GM04504 (cell line): ENCODE data around the gene IGSF21.
"Not testable (repeated sequence)": the region's sequence is repeated elsewhere in the genome, so short reads cannot be mapped to it uniquely, and the experiment has no call there.

Source experiments
- DNase-seq: peaks from one replicate; pipeline ENCODE4 v3.0.0-alpha.2; 2012; ENCODE audit warnings: low read depth

The IGSF21 gene

DNA sequence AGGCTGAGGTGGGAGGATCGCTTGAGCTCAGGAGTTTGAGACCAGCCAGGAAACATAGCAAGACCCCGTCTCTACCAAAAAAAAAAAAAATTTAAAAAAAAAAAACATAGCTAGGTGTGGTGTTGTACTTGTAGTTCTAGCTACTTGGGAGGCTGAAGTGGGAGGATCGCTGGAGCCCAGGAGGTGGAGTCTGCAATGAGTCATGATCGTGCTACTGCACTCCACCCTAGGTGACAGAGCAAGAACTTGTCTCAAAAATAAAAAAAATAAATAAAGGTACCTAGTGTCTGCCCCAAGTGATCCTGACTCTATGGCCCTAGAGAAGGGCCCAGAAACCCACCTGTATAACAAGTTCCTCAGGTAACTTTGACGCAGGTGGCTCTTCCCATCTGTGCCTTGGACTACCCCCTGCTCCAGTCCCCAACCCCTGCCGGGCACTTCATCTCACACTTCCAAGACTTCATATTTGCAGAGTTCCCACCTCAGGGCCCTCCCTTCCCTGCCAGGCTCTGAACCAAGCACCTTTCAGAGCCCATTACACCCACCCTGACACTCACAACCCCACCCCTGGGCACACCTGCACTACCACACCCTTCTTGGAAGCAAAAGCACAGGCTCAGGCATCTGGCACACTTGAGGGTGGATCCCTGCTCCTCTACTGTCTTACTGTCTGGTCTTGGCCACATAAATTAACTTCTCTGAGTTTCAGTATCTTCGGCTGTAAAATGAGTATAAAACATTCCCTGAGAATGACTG lies 292.9 kb downstream of the IGSF21 start:
- no peak for DNase-seq

DNA sequence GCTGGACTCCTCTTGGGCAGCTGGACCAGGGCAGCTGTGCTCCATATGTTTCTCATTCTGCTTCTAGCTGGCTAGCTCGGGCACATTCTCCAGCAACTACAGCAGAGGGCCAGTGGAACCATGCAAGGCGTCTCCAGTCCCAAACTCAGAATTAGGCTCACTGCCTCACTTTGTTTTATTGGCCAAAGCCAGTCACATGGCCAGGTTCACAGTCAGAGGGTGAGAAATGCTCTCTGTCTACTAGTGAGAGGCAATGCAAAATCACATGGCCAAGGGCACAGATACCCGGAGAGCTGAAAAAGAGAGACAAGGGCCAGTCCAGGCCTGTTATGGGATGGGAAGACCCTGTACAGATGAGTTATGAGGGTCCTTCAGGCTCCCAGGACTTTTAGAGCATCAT lies 294.3 kb downstream of the IGSF21 start:
- no peak for DNase-seq

DNA sequence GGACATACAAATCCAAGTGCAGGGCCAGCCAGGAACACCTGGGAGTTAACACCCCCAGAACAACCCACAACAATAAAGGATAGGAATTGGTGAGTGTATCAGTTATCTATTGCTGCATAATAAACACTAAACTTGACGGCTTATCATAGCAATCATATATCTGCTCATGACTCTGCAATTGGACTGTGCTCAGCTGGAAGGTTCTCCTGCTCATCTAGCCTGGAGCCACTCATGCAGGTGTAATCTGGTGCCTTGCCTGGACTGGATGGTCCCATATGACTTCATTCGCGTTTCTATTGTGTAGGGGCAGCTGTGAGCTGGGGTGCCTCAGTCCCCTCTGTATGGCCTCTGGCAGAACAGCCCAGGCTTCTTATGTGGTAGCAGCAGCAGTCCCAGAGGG lies 296.9 kb downstream of the IGSF21 start:
- no peak for DNase-seq

DNA sequence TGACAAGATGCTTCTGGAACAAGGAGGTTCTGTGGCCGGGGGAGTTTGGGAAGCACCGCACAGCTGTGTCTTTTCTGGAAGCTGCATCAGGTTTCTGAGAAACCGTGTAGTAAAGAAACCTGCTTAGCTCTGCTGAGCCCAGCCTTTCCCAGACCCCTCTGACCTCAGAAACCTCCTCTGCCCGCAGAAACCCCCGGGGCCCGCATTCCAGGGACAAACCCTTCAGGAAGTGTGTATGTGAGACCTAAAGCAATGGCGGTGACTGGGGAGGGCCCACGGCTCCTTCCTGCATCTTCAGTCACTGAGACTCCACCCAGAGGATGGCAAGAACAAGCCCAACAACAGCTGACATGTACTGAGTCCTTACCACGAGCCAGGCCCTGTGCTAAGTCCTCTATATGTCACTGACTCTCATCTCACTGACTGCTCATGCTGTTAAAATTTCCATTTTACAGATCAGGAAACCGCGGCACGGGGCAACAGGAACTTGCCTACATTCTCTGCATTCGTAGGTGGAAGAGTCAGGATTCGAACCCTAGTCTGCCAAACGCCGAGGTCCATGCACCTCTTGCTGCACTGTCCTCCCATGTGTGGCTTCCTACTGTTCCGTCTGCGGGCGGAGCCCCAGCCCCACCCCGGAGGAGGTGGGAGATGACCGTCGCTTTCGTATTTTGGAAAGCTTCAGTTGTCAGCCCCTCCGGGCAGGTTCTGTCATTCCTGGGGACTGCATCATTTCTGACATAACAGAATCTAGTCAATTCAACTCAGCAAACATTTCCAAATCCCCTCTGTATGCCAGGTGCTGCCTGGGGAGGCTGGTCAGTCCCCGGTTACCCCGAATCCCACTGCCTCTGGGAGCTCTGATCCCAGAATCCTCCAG lies 299.8 kb downstream of the IGSF21 start:
- no peak for DNase-seq

DNA sequence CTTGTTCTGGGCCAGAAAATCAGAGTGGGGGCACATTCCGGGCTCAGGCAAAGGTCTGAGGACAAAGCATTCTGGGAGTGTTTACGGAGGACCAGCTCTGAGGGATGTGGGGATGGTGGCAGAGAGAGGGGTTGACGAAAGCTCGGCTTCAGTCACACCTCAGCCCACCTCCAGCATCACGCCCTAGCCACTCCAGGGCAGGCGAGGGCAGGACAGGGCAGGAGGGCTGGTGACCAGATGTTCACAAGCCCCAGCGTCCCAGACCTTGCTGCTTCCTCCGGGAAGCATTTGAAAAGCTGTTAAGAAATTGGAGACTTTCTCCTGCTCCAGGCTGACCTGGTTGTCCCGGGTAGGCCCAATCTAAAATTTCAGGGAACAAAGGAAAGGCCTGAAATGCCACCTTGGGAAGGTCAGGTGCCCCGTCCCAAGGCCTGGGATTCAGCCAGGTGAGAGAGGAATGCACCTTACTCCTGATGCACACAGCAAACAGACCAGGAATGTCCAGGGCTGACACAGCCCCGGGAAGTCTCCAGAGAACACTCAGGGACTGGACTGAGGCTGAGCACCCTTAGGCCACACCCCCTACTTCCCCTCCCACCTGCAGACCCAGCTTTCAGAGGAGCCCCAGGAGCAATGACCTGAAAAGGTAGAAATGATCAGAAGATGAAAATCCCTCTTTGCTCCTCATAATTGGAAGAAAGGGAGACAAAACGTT lies 301.2 kb downstream of the IGSF21 start:
- no peak for DNase-seq

DNA sequence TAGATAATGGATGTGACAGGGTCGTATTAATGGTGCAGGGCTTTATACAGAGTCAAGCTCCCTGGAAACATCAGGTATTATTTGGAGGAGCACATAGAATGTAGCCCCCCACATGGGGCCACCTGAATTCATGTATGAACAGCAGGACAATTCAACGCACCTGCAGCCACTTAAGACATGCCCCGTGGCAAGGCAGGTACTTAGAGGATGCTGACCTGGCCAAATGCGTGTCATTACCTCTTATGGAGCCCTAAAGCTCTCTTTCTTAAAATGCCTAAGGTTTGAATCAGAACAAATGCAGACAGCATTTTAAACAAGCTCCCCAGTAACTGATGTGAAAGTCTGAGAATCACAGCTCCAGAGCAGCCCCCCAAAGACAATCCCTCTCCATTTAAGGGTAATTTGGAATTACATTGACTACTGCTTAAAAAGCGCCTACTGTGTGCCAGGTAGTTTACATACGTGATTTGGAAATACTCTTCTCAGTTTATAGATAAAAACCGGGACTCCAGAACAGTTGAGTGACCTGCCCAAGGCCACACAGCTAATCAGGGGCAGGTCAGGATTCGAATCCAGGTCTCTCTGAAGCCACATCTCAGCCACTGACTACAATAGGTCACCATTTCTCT lies 302.1 kb downstream of the IGSF21 start:
- DNase-seq = no peak

DNA sequence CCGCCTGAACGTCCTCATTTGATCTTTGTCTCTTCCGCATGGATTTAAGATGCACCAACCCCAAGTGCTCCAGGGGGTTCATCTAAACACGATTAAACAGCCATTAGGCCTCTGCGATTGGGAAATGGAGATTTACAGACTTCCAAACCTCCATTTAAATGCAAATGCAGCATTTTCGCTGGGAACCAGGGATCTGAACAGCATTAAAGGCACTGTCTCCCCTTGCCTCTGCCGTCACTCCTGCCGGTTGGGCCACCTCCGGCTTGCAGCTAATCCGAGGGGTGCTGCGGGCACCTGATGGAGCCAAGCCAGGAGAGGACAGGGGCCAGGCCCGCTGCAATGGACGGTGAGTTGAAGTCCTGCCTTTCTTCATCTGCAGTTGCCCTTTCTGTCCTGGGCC lies 302.8 kb downstream of the IGSF21 start:
- DNase-seq = no peak

DNA sequence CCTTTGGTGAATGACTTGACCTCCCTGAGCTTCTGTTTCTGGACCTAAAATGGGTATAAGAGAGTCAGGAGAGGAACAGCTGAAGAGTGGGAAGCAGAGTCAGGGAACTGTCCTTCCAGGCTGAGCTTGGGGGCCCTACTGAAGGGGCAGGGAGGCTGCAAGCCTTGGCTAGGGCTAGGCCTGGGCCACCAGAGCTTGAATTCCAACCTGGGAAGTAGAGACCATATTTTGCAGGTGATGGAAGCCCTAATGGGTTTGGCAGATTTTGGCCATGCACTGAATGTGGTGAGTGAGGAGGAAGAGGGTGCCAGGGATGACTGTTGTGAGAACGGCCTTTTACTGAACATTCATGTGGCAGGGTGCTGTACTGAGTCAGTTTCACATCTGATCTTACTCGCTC lies 303.7 kb downstream of the IGSF21 start:
- DNase-seq = no peak

DNA sequence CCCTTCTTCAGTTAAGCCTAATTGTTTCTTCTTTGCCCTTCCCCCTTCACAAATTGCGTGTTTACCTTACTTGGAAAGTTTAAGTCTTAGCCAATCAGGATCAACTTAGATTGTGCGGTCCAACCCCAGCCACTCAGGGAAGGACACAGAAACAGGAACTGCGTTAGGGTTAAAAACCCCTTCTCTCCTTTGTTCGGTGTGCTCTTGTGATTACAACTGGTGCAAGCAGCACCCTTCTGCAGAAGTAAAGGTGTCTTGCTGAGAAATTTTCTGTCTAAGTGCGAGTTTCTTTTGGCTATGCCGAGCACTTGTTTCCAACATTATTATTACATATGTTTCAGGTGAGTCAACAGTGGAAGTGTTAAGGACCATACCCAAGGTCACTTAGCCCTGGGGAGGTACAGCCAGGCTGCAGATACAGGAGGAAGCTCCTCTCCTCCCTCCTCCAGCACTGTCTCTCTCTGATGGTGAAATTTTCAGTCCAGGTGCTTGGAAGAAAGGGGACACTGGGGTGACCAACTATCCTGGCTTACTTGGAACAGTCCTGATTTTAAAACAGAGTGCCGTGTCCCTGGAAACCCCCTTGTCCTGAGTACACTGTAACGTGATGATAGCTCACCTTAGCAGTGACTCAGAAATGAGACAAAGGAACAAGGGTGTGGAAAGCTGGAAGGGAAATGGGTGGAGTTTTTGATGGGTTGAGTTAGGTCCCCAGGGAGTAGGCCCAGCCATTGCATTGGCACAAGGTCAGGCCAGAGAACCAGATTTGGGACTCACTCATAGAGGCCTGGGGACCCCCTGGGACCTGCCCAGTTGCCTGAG lies 304.4 kb downstream of the IGSF21 start:
- no peak for DNase-seq

DNA sequence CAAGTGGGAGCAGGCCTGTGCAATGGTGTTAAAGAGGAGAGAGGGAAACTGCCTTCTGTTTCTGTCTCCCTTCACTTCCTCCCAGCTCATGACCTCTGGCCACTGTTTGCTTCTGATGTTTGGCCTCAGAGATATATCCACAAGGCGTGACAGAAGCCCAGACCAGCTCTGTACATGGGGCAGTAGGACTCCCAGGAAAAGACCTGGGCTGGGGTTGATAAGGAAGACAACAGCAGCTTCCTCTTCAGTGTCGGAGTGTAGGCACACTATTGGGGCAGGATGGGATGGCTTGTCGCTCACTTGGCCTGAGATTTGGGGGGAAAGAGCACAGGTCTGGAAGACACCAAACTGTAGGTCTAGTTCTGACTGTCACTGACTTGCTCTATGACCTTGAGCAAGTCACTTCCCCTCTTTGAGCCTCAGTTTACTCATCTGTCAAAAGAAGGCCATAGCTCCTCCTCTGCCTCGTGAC lies 305.3 kb downstream of the IGSF21 start:
- DNase-seq = no peak

DNA sequence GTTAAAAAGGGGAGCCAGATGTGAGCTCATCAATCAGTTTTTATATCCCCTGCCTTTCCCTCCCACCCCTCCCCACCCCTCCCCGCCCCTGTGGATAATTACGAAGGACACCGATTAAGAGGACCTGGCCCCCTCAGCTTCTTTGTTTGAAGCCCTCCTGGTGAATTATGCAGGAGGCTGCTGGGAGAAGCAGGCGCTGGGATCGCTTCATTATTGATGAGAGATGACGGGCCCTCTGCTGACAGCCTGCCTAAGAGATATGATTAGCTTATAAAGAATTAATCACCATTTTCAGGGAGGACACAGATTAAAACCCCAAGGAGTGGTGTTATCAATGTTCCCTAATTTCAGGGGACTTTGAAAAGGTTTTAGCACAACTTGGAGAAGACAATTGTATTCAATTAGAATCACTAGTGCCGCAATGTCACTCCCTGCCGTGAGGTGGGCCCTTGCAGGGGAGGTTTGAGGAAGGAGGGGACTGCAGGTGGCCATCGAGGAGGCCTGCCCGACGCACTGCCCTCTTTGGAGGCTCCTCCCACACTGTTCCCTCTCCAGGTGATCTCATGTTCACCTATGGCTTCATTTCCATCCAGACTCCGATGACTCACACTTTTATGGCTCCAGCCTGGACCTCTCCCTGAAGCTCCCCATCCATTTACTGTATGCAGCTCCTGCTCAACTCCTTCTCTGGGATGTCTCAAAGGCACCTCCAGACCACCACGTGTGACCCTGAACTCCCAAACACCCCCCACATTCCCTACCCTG lies 306.1 kb downstream of the IGSF21 start:
- DNase-seq = no peak

DNA sequence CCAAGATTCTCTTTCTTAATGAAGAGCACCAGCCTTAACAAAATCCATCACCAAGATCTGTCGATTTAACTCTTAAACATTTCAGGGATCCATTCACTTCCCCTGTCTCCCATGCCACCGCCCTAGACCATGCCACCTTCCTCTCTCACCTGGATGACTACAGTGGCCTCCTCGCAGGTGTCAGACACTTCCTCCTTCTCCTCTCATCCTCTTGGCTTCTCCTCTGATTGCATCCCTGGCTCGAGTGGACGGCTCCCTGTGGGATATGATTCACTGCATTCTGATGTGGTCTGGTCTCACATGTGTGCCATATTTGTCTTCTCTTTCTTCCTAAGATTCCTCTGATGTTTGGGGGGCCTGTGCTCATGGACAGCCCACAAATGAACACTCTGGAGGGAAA lies 306.7 kb downstream of the IGSF21 start:
- DNase-seq = no peak

DNA sequence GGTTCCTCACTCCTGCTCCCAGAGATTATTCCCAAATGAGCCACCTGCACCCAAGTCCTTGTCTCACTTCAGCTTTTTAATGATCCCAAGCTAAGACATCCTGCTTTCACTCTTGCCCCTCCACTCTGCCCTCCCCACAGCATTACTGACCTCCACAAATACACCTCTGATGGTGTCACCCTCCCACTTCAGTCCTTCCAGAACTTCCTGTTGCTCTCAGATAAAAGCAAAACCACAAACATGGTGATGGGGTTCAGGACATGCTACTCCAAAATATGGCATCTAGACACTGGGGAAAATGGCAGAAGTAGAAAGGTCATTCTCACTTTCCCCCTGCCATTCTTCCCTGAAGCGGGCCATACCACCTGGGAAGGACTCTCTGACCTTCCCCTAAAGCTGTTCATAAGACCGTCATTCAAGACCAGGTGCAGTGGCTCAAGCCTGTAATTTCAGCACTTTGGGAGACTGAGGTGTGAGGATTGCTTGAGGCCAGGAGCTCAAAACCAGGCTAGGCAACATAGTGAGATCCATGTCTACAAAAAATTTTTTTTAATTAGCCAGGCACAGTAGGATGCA lies 307.4 kb downstream of the IGSF21 start:
- no peak for DNase-seq

DNA sequence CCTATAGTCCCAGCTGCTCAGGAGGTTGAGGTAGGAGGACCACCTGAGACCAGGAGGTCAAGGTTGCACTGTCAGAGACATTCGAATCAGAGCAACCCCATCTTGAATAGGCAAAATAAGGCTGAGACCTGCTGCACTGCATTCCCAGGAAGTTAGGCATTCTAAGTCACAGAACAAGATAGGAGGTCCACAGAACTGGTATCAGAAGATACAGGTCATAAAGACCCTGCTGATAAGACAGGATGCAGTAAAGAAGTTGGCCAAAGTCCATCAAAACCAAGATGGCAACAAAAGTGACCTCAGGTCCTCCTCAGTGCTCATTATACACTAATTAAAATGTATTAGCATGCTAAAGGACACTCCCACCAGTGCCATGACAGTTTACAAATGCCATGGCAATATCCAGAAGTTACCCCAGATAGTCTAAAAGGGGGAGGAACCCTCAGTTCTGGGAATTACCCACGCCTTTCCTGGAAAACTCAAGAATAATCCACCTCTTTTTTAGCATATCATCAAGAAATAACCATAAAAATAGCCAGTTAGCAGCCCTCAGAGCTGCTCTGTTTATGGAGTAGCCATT lies 307.9 kb downstream of the IGSF21 start:
- no peak for DNase-seq

DNA sequence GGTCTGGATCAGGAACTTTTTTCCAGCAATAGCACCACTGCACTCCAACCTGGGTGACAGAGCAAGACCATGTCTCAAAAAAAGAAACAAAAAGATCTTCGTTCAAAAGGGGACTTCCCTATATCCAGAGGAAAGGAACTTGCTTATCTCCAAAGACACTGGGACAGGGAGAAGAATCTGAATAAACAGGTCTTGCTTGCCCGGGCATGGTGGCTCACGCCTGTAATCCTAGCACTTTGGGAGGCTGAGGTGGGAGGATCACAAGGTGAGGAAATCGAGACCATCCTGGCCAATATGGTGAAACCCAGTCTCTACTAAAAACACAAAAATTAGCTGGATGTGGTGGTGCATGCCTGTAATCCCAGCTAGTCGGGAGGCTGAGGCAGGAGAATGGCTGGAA lies 308.5 kb downstream of the IGSF21 start:
- DNase-seq = not testable (repeated sequence)

DNA sequence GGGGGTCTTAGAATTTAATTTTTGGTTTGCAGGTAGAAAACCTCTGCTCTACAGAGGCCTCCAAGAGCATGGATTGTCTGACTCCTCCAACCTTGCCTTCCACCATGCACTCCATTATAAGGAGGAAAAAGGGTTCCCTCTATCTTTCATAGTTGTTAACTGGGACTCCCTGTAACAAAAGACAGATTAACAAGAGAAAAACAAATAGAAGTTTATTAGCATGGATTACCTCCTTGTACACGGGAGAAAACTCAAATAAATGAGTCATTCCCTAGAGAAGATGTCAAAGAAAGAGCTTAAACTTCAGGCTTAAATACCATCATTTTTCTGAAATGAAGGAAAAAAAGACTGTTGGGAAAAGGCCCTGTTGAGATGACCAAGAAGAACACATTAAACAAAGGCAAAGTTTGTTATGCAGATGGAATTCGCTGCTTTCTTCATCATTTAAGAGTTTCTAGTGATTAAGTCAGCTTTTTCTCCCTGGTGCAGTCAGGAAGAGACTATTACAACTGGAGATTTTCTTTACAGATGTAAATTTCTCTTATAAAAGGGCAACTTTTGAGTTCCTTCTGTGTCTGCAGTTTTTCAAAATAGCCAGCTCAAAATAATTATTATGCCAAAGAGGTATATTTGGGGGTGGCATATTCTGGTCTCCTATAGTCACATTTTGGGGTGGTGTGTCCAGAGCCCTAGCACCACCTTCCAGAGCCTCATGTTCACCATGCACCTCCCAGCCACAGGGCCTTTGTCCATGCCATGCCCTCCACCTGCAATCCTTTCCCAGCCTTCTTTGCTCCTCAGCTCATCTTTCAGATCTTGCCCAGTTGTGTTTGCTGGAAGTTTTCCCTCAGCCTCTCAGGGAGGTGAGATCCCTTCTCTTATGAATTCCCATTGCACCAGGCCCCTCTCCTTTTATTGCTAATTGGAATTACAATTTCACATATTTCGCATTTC lies 310.0 kb downstream of the IGSF21 start:
- no peak for DNase-seq

DNA sequence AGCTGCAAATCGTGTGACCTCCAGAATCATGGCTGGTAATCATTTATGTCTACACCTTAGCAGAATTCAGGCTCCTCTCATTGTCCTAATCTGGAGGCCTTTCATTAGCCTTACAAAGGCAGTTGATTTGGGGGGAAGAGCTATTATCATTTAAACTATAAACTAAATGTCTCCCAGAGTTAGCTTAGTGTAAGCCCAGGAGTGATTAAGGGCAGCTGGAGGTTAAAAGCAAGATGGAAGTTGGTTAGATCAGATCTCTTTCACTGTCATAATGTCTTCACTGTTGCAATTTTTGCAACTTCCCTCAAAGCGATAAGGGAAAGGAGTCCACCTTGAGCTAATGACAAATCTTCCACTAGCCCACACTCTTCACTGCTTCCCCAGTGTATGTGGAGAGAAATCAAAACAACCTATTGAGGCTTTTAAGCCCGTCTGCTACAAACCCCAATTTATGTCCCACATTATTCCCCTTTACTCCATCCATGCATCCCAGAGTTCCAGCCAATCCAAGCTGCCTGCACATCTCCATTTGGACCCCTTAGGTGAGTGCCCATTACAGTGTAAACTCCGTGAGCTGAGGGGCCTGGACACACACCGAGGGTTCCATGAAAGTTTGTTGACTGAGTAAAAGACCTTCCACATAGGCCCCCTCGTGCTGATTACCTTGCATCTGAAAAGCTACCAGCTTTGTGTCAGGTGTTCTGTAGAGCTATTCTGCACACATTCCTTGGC lies 311.7 kb downstream of the IGSF21 start:
- DNase-seq = no peak

DNA sequence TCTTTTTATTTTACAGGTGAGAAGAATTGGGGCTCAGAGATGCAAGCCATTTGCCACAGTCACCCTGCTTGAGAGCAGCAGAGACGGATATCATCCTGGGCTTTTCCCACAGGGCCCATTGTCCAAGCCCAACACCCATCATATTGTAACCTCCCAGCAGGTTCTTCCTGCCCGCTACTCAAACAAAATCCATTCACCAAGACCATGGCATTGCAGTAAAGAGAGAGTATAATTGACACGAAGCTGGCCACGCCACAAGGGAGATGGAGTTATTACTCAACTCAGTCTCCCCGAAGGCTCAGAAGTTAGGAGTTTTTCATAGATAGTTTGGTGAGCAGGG lies 312.2 kb downstream of the IGSF21 start:
- no peak for DNase-seq
